HUES64 (cell line): ENCODE data around the gene PTPRN2.
"Not testable (repeated sequence)": the region's sequence is repeated elsewhere in the genome, so short reads cannot be mapped to it uniquely, and the experiment has no call there.

Experiments
- H3K27ac ChIP-seq: 2 replicates; pipeline ENCODE4 v1.7.0; 2013; ENCODE audit warnings: low read depth, low read length, inconsistent platforms
- H3K27me3 ChIP-seq: 2 replicates; pipeline ENCODE4 v1.6.1; 2013; ENCODE audit warnings: mild to moderate bottlenecking, low read length; ENCODE audit not compliant: insufficient read depth
- H3K36me3 ChIP-seq: 2 replicates; pipeline ENCODE4 v1.6.1; 2013; ENCODE audit warnings: mild to moderate bottlenecking, low read length; ENCODE audit not compliant: insufficient read depth
- H3K4me1 ChIP-seq: 2 replicates; pipeline ENCODE4 v1.6.1; 2013; ENCODE audit warnings: mild to moderate bottlenecking, low read length, moderate library complexity; ENCODE audit not compliant: insufficient read depth
- H3K4me3 ChIP-seq: 2 replicates; pipeline ENCODE4 v1.5.1; 2013; ENCODE audit warnings: mild to moderate bottlenecking, low read length, moderate library complexity
- H3K9ac ChIP-seq: 2 replicates; pipeline ENCODE4 v1.6.1; 2013; ENCODE audit warnings: mild to moderate bottlenecking, low read depth, low read length
- H3K9me3 ChIP-seq: 2 replicates; pipeline ENCODE4 v1.6.1; 2013; ENCODE audit warnings: low read depth, low read length; ENCODE audit not compliant: insufficient read depth
- WGBS: fragments of 150-250, 120-280 bp; methylation state at CpG from one replicate; pipeline ENCODE4 v1.1.7; 2013; ENCODE audit warnings: missing lambda C conversion rate; 5-methylcytosine and 5-hydroxymethylcytosine counted together

The PTPRN2 gene

DNA sequence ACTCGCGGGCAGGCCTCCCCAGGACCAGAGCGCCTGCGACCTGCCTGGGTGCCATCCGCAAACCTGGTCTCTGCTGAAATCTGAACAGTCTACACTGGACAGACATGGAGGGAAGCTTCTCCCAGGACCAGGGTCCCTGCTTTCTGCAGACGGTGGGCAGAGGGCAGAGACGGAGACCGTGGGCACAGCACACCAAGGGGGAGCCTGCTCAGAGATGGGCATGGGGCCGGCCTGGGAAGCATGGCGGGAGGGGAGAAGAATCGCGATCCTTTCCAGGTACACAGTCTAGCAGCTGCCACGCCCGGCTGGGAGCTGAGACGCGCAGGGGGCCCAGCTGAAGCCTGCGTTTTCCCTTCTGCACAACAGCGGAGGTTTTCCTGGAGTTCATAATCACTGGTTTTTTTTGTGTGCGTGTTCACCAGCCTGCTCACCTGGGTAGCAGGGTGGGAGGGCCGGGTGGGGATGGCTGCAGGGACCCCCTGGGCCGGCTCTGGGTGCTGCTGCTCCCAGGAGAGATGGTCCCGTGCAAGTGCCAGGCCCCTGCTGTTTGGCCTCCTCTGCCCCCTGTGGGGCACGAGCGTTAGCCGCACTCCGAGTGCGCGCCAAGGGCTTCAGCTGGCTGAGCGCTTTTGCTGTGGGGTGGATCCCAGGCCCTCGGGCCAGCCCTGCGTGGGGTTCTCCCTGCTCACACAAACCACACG lies 802.0 kb downstream of the PTPRN2 start:
- no peak overlapping the region for H3K27ac ChIP-seq
- no peaks in the 10 kb centered on the region for H3K27me3 ChIP-seq
- no peak overlapping the region for H3K4me3 ChIP-seq
- no peaks in the 10 kb centered on the region for H3K4me1 ChIP-seq
- H3K9me3 ChIP-seq: peaks cover 92% of the 10 kb centered on the region
- no peaks in the 10 kb centered on the region for H3K36me3 ChIP-seq
- no peak overlapping the region for H3K9ac ChIP-seq
- 91% methylated on average over 32 of the region's 32 CpGs for WGBS

DNA sequence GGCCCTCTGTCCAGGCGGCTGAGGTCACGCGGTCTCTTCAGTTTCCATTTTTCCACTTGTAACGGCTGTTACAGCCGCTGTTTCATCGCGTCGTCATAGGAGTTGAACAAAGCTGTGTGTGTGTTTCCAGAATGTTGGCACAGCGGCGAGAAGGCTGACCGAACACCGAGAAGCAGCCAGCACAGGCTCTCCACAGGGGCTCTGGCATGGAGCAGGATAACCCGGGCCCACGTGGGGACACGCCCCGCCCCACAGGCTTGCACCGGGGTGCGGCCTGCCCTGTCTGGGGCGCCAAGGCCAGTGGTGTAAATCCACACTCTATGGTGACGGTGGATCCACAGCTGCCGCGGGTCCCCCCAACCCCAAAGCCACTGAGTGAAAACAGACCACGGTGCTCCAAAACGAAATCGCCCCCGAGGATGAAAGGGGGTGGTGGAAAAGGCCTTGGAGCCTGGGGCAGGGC lies 802.6 kb downstream of the PTPRN2 start:
- no peaks in the 10 kb centered on the region for H3K4me1 ChIP-seq
- no peaks in the 10 kb centered on the region for H3K27me3 ChIP-seq
- 87% methylated on average over 26 of the region's 26 CpGs for WGBS
- H3K9ac ChIP-seq: no peak overlapping the region
- no peak overlapping the region for H3K4me3 ChIP-seq
- peaks cover 92% of the 10 kb centered on the region for H3K9me3 ChIP-seq
- H3K36me3 ChIP-seq: no peaks in the 10 kb centered on the region
- H3K27ac ChIP-seq: no peak overlapping the region

DNA sequence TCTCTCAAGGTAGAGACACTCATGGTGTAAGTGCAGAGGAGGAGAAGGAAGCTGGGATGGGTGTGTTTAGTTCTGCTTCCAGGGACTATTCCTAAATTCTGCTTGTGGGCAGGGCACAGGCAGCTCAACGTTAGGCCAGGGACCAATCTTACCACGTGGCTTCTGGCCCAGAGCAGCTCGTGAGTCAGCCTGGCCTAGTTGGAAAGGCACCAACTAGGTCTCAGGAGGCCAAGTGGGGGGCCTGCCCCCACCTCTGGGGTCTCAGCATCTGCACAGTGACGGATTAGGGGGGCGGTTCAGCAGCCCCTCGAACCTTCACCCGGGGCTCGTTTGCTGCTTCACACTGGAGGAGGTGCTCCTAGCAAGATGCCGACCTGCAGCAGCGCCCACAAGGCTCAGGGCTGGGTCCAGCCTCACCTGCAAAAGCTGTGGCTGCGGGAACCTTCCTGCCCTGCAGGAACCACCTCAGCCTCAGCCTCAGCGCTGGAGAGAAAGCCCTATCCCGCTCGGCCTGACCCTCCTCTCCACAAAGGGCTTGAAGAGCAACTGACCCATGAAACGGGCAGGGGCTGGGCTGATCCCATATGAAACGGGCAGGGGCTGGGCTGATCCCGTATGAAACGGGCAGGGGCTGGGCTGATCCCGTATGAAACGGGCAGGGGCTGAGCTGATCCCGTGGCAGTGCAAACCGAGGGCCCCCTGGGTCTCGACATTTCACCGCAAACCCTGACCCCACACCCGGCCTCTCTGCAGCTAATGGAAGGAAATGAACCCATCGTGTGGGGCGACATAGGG lies 803.4 kb downstream of the PTPRN2 start:
- Histone ChIP-seq H3K36me3 (no peaks in the 10 kb centered on the region), H3K9ac (no peak overlapping the region), H3K27me3 (no peaks in the 10 kb centered on the region), H3K9me3 (peaks cover 92% of the 10 kb centered on the region), H3K4me3 (no peak overlapping the region), H3K4me1 (no peaks in the 10 kb centered on the region), H3K27ac (no peak overlapping the region)
- 77% methylated on average over 27 of the region's 27 CpGs for WGBS

DNA sequence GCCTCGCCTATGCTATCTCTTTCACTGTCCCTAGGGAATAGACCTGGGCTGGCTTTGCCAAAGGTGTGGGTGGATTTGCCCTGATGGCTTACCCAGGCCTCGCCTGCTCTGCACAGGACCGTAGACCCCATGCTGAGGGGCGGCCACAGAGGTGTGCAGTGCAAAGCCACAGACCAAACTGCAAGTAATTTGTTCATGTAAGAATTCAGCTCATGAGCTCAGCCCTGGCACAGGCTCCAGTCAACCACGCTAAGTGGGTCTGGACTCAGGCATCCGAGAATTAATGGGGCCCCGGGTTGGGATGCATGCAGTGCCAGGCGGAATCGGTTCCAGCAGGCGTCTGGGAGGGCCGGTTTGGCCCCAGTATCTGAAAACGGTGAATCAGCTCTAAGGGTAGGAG lies 805.6 kb downstream of the PTPRN2 start:
- Histone ChIP-seq H3K4me1 (no peaks in the 10 kb centered on the region), H3K27me3 (no peaks in the 10 kb centered on the region), H3K27ac (no peak overlapping the region), H3K9me3 (peaks cover 94% of the 10 kb centered on the region), H3K4me3 (no peak overlapping the region), H3K36me3 (no peaks in the 10 kb centered on the region), H3K9ac (no peak overlapping the region)
- 89% methylated on average over 12 of the region's 12 CpGs for WGBS

DNA sequence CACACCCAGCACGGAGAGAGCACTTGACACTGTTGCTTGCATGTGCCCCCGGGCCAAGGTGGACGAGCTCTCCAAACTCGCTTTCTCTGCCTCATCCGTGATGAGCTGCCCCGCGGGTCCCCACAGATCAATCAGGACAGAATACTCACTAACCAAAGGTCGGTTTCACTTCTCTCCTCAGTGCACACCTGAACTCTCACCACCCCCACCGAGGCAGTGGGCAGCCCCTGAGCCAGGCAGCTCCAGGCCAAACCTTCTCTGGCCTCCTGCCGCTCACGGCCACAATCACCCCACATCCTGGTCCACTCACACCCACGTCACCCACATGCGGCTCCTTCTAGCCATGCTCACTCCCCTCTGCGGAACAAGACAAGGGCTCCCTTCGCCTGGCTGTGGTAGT lies 806.9 kb downstream of the PTPRN2 start:
- Histone ChIP-seq H3K9ac (no peak overlapping the region), H3K36me3 (no peaks in the 10 kb centered on the region), H3K4me3 (no peak overlapping the region), H3K27me3 (no peaks in the 10 kb centered on the region), H3K27ac (no peak overlapping the region), H3K4me1 (no peaks in the 10 kb centered on the region), H3K9me3 (peaks cover 96% of the 10 kb centered on the region)
- WGBS: 89% methylated on average over 15 of the region's 15 CpGs

DNA sequence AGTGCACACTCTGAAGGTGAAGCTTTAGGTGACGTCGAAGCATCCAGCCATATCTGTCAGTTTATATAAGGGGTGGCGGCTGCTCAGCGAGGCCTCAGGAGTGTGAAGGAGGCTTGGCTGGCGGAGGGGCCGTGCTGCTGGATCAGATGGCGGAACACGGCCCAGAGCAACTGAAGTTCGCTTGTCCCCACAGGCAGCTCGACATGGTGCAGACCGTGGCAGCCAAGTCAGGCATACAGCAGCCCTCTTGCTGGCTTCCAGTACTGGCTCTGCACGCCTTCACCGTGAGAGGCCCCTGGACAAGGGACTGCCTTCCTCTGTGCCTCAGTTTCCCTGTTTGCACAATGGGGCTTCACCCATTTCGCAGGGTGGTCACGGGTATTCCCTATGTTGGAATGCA lies 807.3 kb downstream of the PTPRN2 start:
- H3K9me3 ChIP-seq: peaks cover 97% of the 10 kb centered on the region
- H3K4me3 ChIP-seq: no peak overlapping the region
- H3K27ac ChIP-seq: no peak overlapping the region
- no peaks in the 10 kb centered on the region for H3K36me3 ChIP-seq
- WGBS: 88% methylated on average over 15 of the region's 15 CpGs
- H3K4me1 ChIP-seq: no peaks in the 10 kb centered on the region
- no peak overlapping the region for H3K9ac ChIP-seq
- no peaks in the 10 kb centered on the region for H3K27me3 ChIP-seq

DNA sequence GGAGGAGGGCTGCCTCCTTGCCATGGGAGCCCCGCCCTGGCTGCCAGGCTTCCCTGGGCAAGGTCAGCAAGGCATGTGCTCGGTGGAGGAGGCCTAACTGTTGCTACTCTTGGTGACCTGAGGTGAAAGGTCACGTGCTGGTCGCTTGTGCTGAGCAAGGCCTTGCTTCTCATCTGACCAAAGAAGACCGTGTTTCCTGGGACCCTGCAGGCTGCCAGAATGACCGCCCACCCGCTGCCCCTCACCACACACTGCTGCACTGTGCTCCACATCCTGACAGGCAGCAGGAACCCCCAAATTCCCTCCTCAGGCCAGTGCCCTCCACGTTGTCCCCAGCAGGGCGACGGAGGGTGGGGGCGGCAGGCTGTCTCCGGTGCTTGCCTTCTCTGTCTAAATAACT lies 808.4 kb downstream of the PTPRN2 start:
- H3K9me3 ChIP-seq: peaks cover 99% of the 10 kb centered on the region

DNA sequence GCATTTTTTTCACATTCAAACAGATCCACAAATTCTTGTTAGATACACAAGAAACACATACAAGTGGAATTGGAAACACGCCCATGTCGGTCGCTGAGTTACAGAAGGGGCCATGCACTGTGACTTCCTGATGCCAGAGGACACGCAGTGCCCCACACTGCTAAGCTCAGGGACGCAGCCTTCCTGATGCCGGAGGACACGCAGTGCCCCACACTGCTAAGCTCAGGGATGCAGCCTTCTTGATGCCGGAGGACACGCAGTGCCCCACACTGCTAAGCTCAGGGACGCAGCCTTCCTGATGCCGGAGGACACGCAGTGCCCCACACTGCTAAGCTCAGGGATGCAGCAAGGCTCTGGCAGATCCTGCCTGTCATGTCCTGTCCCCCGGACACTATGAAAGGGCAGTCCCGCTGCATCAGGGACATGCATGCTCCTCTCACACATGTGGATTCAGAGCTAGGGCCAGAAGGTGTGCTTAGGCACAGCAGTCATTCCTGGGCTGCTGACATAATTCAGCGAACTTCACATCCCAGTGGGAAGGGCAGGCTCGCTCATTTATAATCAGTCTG lies 810.3 kb downstream of the PTPRN2 start:
- H3K4me3 ChIP-seq: not testable (repeated sequence)
- H3K9me3 ChIP-seq: peaks cover 99% of the 10 kb centered on the region

More for the DNA sequence above, 808.4 kb downstream of the PTPRN2 start:
- Histone ChIP-seq H3K27me3 (no peaks in the 10 kb centered on the region), H3K4me1 (no peaks in the 10 kb centered on the region), H3K36me3 (no peaks in the 10 kb centered on the region), H3K27ac (no peak overlapping the region), H3K9ac (no peak overlapping the region), H3K4me3 (no peak overlapping the region)
- 76% methylated on average over 12 of the region's 12 CpGs for WGBS

DNA sequence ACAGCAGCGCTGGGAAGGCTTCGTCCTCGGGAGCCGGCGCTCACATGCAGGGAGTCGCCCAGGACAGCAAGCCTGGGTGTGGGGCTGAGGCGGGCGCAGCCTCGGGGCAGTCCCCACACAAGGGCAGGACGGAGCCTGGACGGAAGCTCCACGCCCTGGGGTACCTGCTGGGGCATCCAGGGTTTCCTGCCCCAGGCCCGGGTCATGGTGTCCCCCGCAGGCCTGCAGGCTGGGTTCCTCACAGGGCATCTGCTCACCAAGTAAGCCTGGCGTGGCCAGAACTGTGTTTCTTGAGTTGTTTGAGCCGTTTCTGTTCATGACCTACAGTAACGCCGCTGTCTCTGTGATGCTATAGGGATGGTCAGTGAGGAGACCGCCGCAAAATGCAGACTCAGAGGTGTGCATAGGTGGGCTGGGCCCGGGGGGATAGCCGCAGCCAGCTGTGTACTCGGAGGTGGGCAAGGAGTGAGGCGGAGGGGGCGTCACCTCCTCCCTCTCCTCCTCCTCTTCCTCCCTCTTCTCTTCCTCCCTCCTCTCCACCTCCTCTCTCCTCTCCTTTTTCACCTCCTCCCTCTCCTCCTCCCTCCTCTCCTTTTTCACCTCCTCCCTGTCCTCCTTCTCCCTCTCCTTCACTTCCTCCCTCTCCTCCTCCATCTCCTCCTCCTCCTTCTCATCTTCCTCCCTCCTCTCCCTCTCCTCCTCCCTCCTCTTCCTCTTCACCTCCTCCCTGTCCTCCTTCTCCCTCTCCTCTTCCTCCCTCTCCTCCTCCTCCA lies 811.9 kb downstream of the PTPRN2 start:
- Histone ChIP-seq H3K4me3 (no peak overlapping the region), H3K36me3 (no peaks in the 10 kb centered on the region), H3K27me3 (no peaks in the 10 kb centered on the region), H3K9me3 (peaks cover 99% of the 10 kb centered on the region), H3K27ac (no peak overlapping the region), H3K4me1 (no peaks in the 10 kb centered on the region), H3K9ac (no peak overlapping the region)
- WGBS: 86% methylated on average over 25 of the region's 25 CpGs

More for the DNA sequence above, 810.3 kb downstream of the PTPRN2 start:
- H3K27ac ChIP-seq, H3K4me1 ChIP-seq, H3K9ac ChIP-seq, H3K36me3 ChIP-seq, H3K27me3 ChIP-seq: not testable (repeated sequence)
- 92% methylated on average over 16 of the region's 16 CpGs for WGBS

DNA sequence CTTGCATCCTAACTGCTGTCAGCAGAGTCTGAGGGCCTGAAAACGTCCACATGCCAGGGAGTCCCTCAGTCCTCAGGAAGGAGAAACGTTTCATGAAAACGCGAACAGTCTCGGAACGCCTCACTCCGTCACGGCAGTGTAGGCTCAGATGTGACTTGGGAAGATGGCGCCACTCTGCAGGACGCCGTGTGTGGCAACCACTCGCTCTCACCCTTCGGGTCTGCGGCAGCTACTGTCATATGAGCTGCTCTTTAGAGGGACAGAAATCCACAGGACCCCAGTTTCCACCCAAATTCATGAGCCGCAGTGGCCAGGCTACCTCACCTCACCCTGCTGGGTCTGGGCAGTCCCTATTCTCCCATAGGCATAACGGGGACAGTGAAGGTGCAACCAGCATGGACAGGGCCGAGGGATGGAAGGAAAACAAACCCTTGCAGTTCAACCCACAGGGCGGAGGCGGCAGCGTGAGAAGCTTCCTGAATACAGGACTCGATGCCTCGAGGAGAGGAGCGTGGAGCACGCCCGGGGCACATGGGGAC lies 812.5 kb downstream of the PTPRN2 start:
- Histone ChIP-seq H3K36me3 (no peaks in the 10 kb centered on the region), H3K4me1 (no peaks in the 10 kb centered on the region), H3K27me3 (no peaks in the 10 kb centered on the region), H3K9ac (no peak overlapping the region), H3K9me3 (peaks cover 99% of the 10 kb centered on the region), H3K27ac (no peak overlapping the region), H3K4me3 (no peak overlapping the region)
- 86% methylated on average over 25 of the region's 25 CpGs for WGBS
